OCI-LY3 (cell line): ENCODE data around the gene LY6G5C.

ENCODE experiments used
- H2AFZ ChIP-seq: fragments of 200-600, 300-600 bp; shearing (Covaris generic); 2 replicates; pipeline ENCODE4 v1.6.0; 2014; ENCODE audit warnings: antibody characterized with exemption, low read depth, low read length
- H3K27ac ChIP-seq: fragments of 200-600, 300-600 bp; sonication (generic); 2 replicates; pipeline ENCODE4 v1.5.1; 2014; ENCODE audit warnings: mild to moderate bottlenecking, low read length, moderate library complexity, mixed read lengths
- H3K27me3 ChIP-seq: fragments of 200-600, 300-600 bp; sonication (generic); 2 replicates; pipeline ENCODE4 v1.6.1; 2014; ENCODE audit warnings: low read depth, low read length, mixed read lengths
- H3K36me3 ChIP-seq: fragments of 200-600, 300-600 bp; sonication (generic); replicated peaks from 2 replicates; pipeline ENCODE3; 2014; ENCODE audit warnings: low read depth, low read length, mixed read lengths
- H3K4me1 ChIP-seq: fragments of 300-600, 200-600 bp; sonication (generic); 2 replicates; pipeline ENCODE4 v1.6.1; 2014; ENCODE audit warnings: low read length, mixed read lengths
- H3K4me2 ChIP-seq: fragments of 200-600, 300-600 bp; sonication (generic); 2 replicates; pipeline ENCODE4 v1.6.1; 2014; ENCODE audit warnings: low read length, mixed read lengths
- H3K4me3 ChIP-seq: fragments of 300-600, 200-600 bp; sonication (generic); 2 replicates; pipeline ENCODE4 v1.5.1; 2014; ENCODE audit warnings: antibody characterized with exemption, mild to moderate bottlenecking, low read length, moderate library complexity
- H3K79me2 ChIP-seq: fragments of 300-600, 200-600 bp; shearing (Covaris generic); 2 replicates; pipeline ENCODE4 v1.6.1; 2014; ENCODE audit warnings: mild to moderate bottlenecking, low read length, mixed read lengths
- H3K9ac ChIP-seq: fragments of 300-600, 200-600 bp; shearing (Covaris generic); 2 replicates; pipeline ENCODE4 v1.6.0; 2014; ENCODE audit warnings: mild to moderate bottlenecking, low read length, moderate library complexity
- H3K9me3 ChIP-seq: fragments of 200-600, 300-600 bp; shearing (Covaris generic); 2 replicates; pipeline ENCODE4 v1.6.1; 2014; ENCODE audit warnings: low read length, mixed read lengths; ENCODE audit not compliant: insufficient read depth
- H4K20me1 ChIP-seq: fragments of 200-600, 300-600 bp; sonication (generic); 2 replicates; pipeline ENCODE4 v1.6.1; 2016; ENCODE audit warnings: low read length, mixed read lengths; ENCODE audit not compliant: insufficient read depth
- EZH2phosphoT487 ChIP-seq: fragments of 200-600 bp; shearing (Covaris generic); IDR thresholded peaks from 2 replicates; pipeline ENCODE4 v1.6.1; 2018; ENCODE audit warnings: antibody characterized with exemption, mixed run types, low read depth
- TF ChIP-seq, protein P1 (sequence below): fragments of 200-600, 300-600 bp; sonication (generic); IDR thresholded peaks from 2 replicates; pipeline ENCODE4 v1.5.1; 2014; ENCODE audit warnings: antibody characterized with exemption, low read length, low read depth

Gene LY6G5C

DNA sequence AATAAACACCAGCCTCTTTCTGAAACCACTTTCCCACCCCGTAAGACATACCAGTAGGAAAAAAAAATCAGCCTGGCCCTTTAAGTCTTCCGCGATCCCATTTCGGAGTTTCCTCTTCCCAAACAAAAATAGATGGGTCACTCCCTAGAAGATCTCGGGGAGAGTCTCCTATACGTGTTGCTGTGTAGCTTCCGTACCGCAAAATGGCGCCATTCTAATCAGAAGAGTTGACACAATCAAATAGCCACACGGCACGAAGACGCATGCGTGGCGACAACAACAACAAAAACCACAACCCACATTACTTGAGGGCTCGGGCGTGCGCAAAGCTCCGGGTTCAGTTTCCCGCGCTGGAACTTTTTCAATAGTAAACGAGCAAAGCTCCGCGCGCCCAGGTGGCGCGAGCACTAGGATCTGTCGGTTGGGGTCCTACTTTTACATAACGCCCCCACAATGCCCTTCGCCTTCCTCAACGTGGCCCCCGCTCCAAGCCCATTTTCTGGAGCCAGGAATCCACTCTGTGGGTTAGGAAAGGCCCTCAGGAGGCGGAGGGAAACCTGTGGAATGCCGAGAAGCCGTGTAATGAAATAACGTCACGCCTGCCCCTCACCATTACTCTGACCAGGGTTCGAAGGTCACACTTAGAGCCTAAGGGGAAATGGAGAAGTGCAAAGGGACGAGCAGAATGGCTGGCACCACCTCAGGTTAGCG lies 15.9 kb downstream of the LY6G5C start, which contains the start of gene GPANK1:
TSS of gene GPANK1 (minus strand) at position 208 of the 711 bp plus-strand sequence. CDS start 519 bp downstream, outside the sequence.
- Histone ChIP-seq H3K4me1 (peaks cover 30% of the 10 kb centered on the region), H3K36me3 (peaks cover 34% of the 10 kb centered on the region), H2AFZ (peak within 1 kb of the TSS; percentile 54; the same call in 1 of the 2 replicates), H3K9ac (peak within 1 kb of the TSS; percentile 100), H4K20me1 (no peaks in the 10 kb centered on the region), H3K4me3 (peak within 1 kb of the TSS; percentile 100), H3K27ac (peak within 1 kb of the TSS; percentile 98), H3K27me3 (no peaks in the 10 kb centered on the region), H3K79me2 (peaks cover 48% of the 10 kb centered on the region), H3K4me2 (peak within 1 kb of the TSS; percentile 96), H3K9me3 (peaks cover 3% of the 10 kb centered on the region; the same call in 1 of the 2 replicates)
- no peak for TF ChIP-seq EZH2phosphoT487
- TF ChIP-seq, protein P1, sequence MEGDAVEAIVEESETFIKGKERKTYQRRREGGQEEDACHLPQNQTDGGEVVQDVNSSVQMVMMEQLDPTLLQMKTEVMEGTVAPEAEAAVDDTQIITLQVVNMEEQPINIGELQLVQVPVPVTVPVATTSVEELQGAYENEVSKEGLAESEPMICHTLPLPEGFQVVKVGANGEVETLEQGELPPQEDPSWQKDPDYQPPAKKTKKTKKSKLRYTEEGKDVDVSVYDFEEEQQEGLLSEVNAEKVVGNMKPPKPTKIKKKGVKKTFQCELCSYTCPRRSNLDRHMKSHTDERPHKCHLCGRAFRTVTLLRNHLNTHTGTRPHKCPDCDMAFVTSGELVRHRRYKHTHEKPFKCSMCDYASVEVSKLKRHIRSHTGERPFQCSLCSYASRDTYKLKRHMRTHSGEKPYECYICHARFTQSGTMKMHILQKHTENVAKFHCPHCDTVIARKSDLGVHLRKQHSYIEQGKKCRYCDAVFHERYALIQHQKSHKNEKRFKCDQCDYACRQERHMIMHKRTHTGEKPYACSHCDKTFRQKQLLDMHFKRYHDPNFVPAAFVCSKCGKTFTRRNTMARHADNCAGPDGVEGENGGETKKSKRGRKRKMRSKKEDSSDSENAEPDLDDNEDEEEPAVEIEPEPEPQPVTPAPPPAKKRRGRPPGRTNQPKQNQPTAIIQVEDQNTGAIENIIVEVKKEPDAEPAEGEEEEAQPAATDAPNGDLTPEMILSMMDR: no peak

DNA sequence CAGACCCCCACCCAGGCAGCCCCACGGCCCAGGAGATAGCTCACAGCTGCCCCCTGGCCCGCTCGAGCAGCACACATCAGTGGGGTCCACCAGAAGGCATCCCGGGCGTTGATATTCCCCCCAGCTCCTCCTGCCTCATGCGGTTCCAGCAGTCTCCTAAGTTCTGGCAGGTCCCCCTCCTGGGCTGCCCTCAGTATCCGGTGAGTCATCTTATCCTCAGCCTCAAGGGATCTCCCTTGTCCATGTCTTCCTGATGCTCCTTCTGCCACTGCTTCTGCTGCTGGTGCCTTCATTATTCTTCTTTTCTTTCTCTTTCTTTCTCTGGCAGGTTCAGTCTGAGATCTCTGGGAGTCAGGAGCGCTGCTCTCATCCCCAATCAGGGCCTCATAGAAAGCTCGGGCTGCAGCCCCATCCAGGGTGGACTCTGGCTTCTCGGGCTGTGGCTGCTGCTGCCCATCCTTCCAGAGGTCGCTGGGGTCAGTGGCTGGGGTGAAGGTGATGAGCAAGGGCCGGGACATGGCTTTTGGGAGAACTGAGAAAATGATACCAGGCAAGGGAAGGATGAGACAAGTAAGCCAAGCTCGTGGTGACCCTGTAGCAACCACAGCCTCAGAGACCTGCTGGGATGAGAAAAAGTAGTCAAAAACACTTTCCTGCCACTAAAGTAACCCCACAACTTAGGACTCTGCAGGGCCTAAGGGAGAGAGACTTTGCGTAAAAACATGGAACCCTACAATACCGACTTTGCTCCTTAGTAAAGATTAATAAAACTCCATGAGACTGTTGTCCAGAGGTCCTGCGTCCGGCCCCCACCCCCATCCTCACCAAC lies 16.7 kb downstream of the LY6G5C start:
- peak overlapping the region; percentile 100 for H3K9ac ChIP-seq
- no peak for TF ChIP-seq EZH2phosphoT487
- 0 out of 2 replicates have a peak overlapping the region, but pooled peaks have one; percentile 54 for H2AFZ ChIP-seq
- peaks cover 56% of the 10 kb centered on the region for H3K79me2 ChIP-seq
- peak overlapping the region; percentile 96 for H3K4me2 ChIP-seq
- peaks cover 3% of the 10 kb centered on the region; the same call in 1 of the 2 replicates for H3K9me3 ChIP-seq
- peaks cover 37% of the 10 kb centered on the region for H3K4me1 ChIP-seq
- no peaks in the 10 kb centered on the region for H4K20me1 ChIP-seq
- peaks cover 30% of the 10 kb centered on the region for H3K36me3 ChIP-seq
- peak overlapping the region; percentile 100 for H3K4me3 ChIP-seq
- peak overlapping the region; percentile 98 for H3K27ac ChIP-seq
- H3K27me3 ChIP-seq: no peaks in the 10 kb centered on the region

DNA sequence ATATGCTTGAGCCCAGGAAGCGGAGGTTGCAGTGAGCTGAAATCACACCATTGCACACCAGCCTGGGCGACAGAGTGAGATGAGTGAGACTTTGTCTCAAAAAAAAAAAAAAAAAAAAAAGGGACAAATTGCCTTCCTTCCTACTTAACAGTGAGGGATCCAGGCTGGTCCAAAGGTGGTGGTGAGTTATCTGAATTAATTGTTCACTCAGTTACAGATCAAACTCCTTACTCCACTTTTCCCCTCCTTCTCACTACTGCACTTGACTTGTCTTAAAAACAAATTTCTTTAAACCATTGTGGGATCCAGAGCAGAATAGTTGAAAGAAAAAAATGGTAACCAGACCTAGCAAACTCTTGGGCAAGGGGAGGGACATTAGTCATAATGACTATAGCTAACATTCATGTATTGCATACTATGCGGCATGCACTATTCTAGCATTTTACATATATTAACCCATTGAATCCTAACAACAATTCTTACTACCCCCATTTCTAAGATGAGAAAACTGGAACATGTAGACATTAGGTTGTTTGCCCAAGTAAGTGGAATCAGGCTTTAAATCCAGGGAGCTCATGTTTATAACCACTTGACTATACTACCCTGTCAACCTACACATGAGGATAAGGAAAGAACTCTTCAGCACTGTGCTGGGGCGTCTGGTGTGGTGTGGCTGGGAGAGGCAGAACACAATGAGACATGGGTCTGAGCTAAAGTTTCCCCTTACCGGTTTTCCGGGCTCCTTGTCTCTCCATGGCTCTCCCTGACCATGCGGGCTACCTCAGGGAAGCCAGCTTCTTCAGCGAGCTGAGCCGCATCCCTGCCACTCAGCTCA lies 17.5 kb downstream of the LY6G5C start:
- no peaks in the 10 kb centered on the region for H3K27me3 ChIP-seq
- H3K4me3 ChIP-seq: no peak overlapping the region
- H3K36me3 ChIP-seq: peaks cover 24% of the 10 kb centered on the region

More for the DNA sequence above, 17.5 kb downstream of the LY6G5C start:
- peak overlapping the region; percentile 96 for H3K4me2 ChIP-seq
- H3K9ac ChIP-seq: no peak overlapping the region
- peaks cover 3% of the 10 kb centered on the region; the same call in 1 of the 2 replicates for H3K9me3 ChIP-seq
- no peak overlapping the region for H2AFZ ChIP-seq
- TF ChIP-seq, protein P1: no peak
- no peak for TF ChIP-seq EZH2phosphoT487
- no peaks in the 10 kb centered on the region for H4K20me1 ChIP-seq
- peaks cover 37% of the 10 kb centered on the region for H3K4me1 ChIP-seq
- H3K79me2 ChIP-seq: peaks cover 60% of the 10 kb centered on the region
- H3K27ac ChIP-seq: no peak overlapping the region
